Small intestine (tissue), 7 donors: Measurements from ENCODE around the gene SUB1. TPM values are rescaled to one million over a fixed set of nuclear protein-coding genes. Genes with fewer than 3 reads are reported as not detected.

ENCODE experiments used
- DNase-seq, 2 donors: peaks; one replicate each; pipeline versions ENCODE4 v3.0.0 to v3.0.0-alpha.2; 2013
- FAIRE-seq: peaks from 2 replicates; lab custom pipeline; 2012; peaks lifted over from hg19 to GRCh38; lab: Jason Lieb, UNC
- H3K27ac ChIP-seq, 3 donors: one replicate each; pipeline ENCODE4 v1.5.1; 2013; ENCODE audit warnings: low read length in 2 of 3, mild to moderate bottlenecking in 2 of 3, control low read depth in 1 of 3, inconsistent platforms in 1 of 3, low read depth in 1 of 3, moderate library complexity in 1 of 3
- H3K27me3 ChIP-seq, 3 donors: one replicate each; pipeline ENCODE4 v1.6.1; 2013; ENCODE audit warnings: low read length in 3 of 3, inconsistent platforms in 1 of 3; ENCODE audit not compliant: control insufficient read depth in 3 of 3, insufficient read depth in 3 of 3
- H3K36me3 ChIP-seq, 3 donors: one replicate each; pipeline ENCODE4 v1.6.1; 2013; ENCODE audit warnings: low read length in 3 of 3, inconsistent platforms in 1 of 3, low read depth in 1 of 3, mild to moderate bottlenecking in 1 of 3, moderate library complexity in 1 of 3; ENCODE audit not compliant: control insufficient read depth in 3 of 3, insufficient read depth in 2 of 3
- H3K4me1 ChIP-seq, 3 donors: one replicate each; pipeline ENCODE4 v1.6.1; 2013; ENCODE audit warnings: low read length in 2 of 3, inconsistent platforms in 1 of 3, low read depth in 1 of 3, mild to moderate bottlenecking in 1 of 3, moderate library complexity in 1 of 3; ENCODE audit not compliant: control insufficient read depth in 3 of 3, insufficient read depth in 2 of 3
- H3K4me3 ChIP-seq, 3 donors: one replicate each; pipeline ENCODE4 v1.5.1; 2013; ENCODE audit warnings: low read length in 3 of 3, control low read depth in 1 of 3, inconsistent platforms in 1 of 3, low read depth in 1 of 3, mild to moderate bottlenecking in 1 of 3, moderate library complexity in 1 of 3
- H3K9me3 ChIP-seq, 2 donors: one replicate each; pipeline ENCODE4 v1.6.1; 2013; ENCODE audit warnings: low read depth in 1 of 2, low read length in 1 of 2; ENCODE audit not compliant: control insufficient read depth in 2 of 2, insufficient read depth in 1 of 2
- WGBS, 3 donors: extraction: QIAGEN DNeasy Blood & Tissue Kit; methylation state at CpG; one replicate each; pipeline ENCODE4 v1.1.7; 2013; 5-methylcytosine and 5-hydroxymethylcytosine counted together
- polyA plus RNA-seq, 4 donors: library from polyadenylated mRNA; stranded (reverse) in 3 of 4; unstranded in 1 of 4; fragments of 200-250 nt in 3 of 4; fragments of 120-200 nt in 1 of 4; gene quantifications; one replicate each; pipeline versions ENCODE4 v1.2.1 to v1.2.3, GENCODE V29; 2013
- donor health status: healthy with polysubstance abuse.
- donor health status: control.
- donor health status: control.
- donor health status: Bipolar disorder and iron deficiency.
- donor health status: healthy.

Gene SUB1
- polyA plus RNA-seq, 4 donors, result 113 to 226 (median 175) TPM

GRCh38 chr5:32612134-32612888, 27.0 kb downstream of the SUB1 start:
- no peak overlapping the region for H3K27ac ChIP-seq
- no peak overlapping the region for H3K4me3 ChIP-seq
- no peak for DNase-seq
- H3K9me3 ChIP-seq, result no peaks in the 10 kb centered on the region
- H3K4me1 ChIP-seq, result no peaks in the 10 kb centered on the region
- no peaks in the 10 kb centered on the region for H3K27me3 ChIP-seq
- H3K36me3 ChIP-seq, result peaks cover 0 to 2% (median under 1%) of the 10 kb centered on the region in 3 donors
- no peak for FAIRE-seq
- WGBS, 3 donors, result 73 to 77% (median 75%) methylated on average over 10 of the region's 10 CpGs

- H3K9me3 ChIP-seq, result no peaks in the 10 kb centered on the region
- no peak overlapping the region for H3K27ac ChIP-seq
- H3K27me3 ChIP-seq, result no peaks in the 10 kb centered on the region
- 3 to 7% (median 7%) methylated on average over 10 of the region's 10 CpGs for WGBS, 3 donors
- no peak overlapping the region for H3K4me3 ChIP-seq
- FAIRE-seq (peak; percentile 39), DNase-seq (peak; percentile 79 to 86)
- no peaks in the 10 kb centered on the region for H3K4me1 ChIP-seq
- peaks cover 0 to 2% (median 0%) of the 10 kb centered on the region in 3 donors for H3K36me3 ChIP-seq
Measured at GRCh38 chr5:32613050-32613672, 27.8 kb downstream of the SUB1 start.

GRCh38 chr5:32615236-32615635, 29.9 kb downstream of the SUB1 start:
- no peaks in the 10 kb centered on the region for H3K27me3 ChIP-seq
- H3K4me3 ChIP-seq, result no peak overlapping the region
- H3K36me3 ChIP-seq, result no peaks in the 10 kb centered on the region
- H3K9me3 ChIP-seq, result no peaks in the 10 kb centered on the region
- no peak overlapping the region for H3K27ac ChIP-seq
- 57 to 69% (median 60%) methylated on average over 3 of the region's 3 CpGs for WGBS, 3 donors
- DNase-seq (no peak), FAIRE-seq (no peak)
- H3K4me1 ChIP-seq, result no peaks in the 10 kb centered on the region

- 62 to 73% (median 73%) methylated on average over 2 of the region's 2 CpGs for WGBS, 3 donors
- Histone ChIP-seq H3K36me3 (no peaks in the 10 kb centered on the region), H3K27ac (no peak overlapping the region), H3K4me1 (no peaks in the 10 kb centered on the region), H3K27me3 (no peaks in the 10 kb centered on the region), H3K4me3 (no peak overlapping the region), H3K9me3 (no peaks in the 10 kb centered on the region)
- FAIRE-seq, result no peak
- DNase-seq, result no peak
Measured at GRCh38 chr5:32618962-32619361, 33.6 kb downstream of the SUB1 start.

DNA sequence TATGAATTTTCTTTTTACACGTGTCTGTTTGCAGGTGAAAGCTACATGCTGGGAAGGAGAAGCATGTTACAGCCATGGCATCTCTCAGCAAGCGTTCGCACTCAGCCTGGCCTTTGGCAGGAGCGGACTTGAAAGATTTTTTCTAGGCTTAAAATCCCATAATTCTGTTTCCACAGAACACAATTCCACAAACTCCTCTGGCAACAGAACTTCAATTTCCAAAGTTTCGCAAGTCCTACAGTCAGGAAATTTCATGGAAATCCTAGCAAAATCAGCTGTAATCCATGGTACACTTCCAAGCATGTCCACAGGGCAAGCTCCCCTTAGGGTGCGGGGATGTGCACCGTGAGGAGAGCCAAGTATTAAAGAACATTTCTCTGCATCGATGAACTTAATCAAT, 35.9 kb downstream of the SUB1 start:
- no peaks in the 10 kb centered on the region for H3K36me3 ChIP-seq
- FAIRE-seq, result no peak
- H3K9me3 ChIP-seq, result no peaks in the 10 kb centered on the region
- DNase-seq, result no peak
- no peak overlapping the region for H3K4me3 ChIP-seq
- 74 to 82% (median 77%) methylated on average over 8 of the region's 8 CpGs for WGBS, 3 donors
- no peaks in the 10 kb centered on the region for H3K27me3 ChIP-seq
- no peak overlapping the region for H3K27ac ChIP-seq
- no peaks in the 10 kb centered on the region for H3K4me1 ChIP-seq

GRCh38 chr5:32625106-32625505, 39.7 kb downstream of the SUB1 start:
- no peaks in the 10 kb centered on the region for H3K36me3 ChIP-seq
- no peak overlapping the region for H3K27ac ChIP-seq
- FAIRE-seq (no peak), DNase-seq (no peak)
- H3K4me1 ChIP-seq, result no peaks in the 10 kb centered on the region
- H3K27me3 ChIP-seq, result peaks cover 0 to 3% (median 0%) of the 10 kb centered on the region in 3 donors
- no peak overlapping the region for H3K4me3 ChIP-seq
- no peaks in the 10 kb centered on the region for H3K9me3 ChIP-seq
- WGBS, 3 donors, result 55 to 67% (median 56%) methylated on average over 3 of the region's 3 CpGs

- WGBS, 3 donors, result 84 to 91% (median 89%) methylated on average over 5 of the region's 5 CpGs
- no peak overlapping the region for H3K27ac ChIP-seq
- no peaks in the 10 kb centered on the region for H3K36me3 ChIP-seq
- H3K9me3 ChIP-seq, result no peaks in the 10 kb centered on the region
- peaks cover 0 to 3% (median 0%) of the 10 kb centered on the region in 3 donors for H3K27me3 ChIP-seq
- FAIRE-seq, result no peak
- no peak for DNase-seq
- H3K4me1 ChIP-seq, result no peaks in the 10 kb centered on the region
- no peak overlapping the region for H3K4me3 ChIP-seq
Measured at GRCh38 chr5:32625547-32625946, 40.2 kb downstream of the SUB1 start.

GRCh38 chr5:32627219-32627870, 42.0 kb downstream of the SUB1 start:
- Histone ChIP-seq H3K9me3 (no peaks in the 10 kb centered on the region), H3K36me3 (no peaks in the 10 kb centered on the region), H3K4me1 (no peaks in the 10 kb centered on the region), H3K27me3 (peaks cover 0 to 3% (median 0%) of the 10 kb centered on the region in 3 donors), H3K4me3 (no peak overlapping the region), H3K27ac (no peak overlapping the region)
- FAIRE-seq, result no peak
- DNase-seq, result no peak
- 85 to 97% (median 89%) methylated on average over 5 of the region's 5 CpGs for WGBS, 3 donors
